ENCODE data around the gene MAPKAPK5. TPM values are rescaled to one million over a fixed set of nuclear protein-coding genes. Genes with fewer than 3 reads are reported as not detected.

Gene MAPKAPK5
- polyA plus RNA-seq, 3 donors: 25.3 to 58.2 (median 28.2) TPM

DNA sequence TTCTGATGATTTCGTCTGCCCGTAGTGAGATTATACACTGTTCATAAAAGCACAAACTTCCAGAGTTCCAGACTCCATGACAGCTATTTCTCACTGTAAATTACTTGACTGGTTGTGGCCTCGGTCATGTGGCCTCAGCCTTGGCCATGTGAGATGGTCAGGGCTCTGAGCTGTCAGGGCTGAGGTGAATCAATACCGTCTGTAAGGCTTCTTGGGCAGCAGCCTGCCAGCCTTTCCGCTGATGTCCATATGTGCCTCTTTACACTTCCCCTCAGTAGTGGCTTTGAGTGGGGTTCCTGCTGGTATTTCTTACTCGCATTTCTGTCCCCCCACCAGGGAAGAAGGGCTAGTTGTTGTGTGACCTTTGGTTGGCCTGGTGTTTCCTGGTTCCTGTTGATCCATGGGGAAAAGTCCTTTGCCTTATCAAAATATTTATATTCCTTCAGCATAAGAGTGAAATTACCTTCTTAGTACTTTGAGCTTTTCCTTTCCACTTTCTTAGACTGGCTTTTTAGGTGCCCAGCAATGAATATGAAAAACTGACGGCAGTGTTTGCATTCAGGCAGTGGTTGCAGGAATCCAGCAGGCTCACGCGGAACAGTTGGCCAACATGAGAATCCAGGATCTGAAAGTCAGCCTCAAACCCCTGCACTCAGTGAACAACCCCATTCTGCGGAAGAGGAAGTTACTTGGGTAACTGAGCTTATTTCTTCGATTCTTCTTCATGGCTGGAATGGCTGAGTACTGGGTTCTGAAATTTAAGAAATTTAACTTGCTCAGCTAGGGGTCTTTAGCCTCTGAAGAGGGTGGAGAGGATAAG, 46.1 kb downstream of the MAPKAPK5 start:
- Histone ChIP-seq H3K4me2 (replicated peaks; ENCODE audit: extremely low read depth, low read length, poor library complexity, severe bottlenecking) (peak overlapping the region; percentile 4), H3K4me1 (ENCODE audit: control insufficient read depth in 1 of 2, insufficient read depth in 2 of 2, low read length in 2 of 2) (peaks cover 24 to 26% of the 10 kb centered on the region in 2 donors), H3K27ac (ENCODE audit: low read depth in 1 of 2, low read length in 2 of 2) (peak overlapping the region; percentile 50 to 62), H3K36me3 (replicated peaks in 1 of 2; ENCODE audit: control insufficient read depth in 1 of 2, insufficient read depth in 2 of 2, low read length in 2 of 2) (peaks cover 63 to 80% of the 10 kb centered on the region in 2 donors), H3K9me3 (replicated peaks in 1 of 2; ENCODE audit: control insufficient read depth in 1 of 2, insufficient read depth in 1 of 2, low read length in 2 of 2) (no peaks in the 10 kb centered on the region), H4K20me1 (ENCODE audit: insufficient read depth, low read length) (no peaks in the 10 kb centered on the region), H2AFZ (ENCODE audit: insufficient read depth, low read depth, low read length, poor library complexity, severe bottlenecking) (no peak overlapping the region), H3K9ac (ENCODE audit: insufficient read depth, low read length, poor library complexity, severe bottlenecking) (no peak overlapping the region), H3K79me2 (ENCODE audit: insufficient read depth, low read length) (no peaks in the 10 kb centered on the region), H3K27me3 (ENCODE audit: control insufficient read depth in 2 of 2, insufficient read depth in 2 of 2, low read length in 2 of 2) (no peaks in the 10 kb centered on the region), H3K4me3 (replicated peaks in 1 of 3; ENCODE audit: low read depth in 2 of 3, low read length in 3 of 3) (peak overlapping the region in 1 of 3 experiments; percentile 11)
- TF ChIP-seq, protein P1, sequence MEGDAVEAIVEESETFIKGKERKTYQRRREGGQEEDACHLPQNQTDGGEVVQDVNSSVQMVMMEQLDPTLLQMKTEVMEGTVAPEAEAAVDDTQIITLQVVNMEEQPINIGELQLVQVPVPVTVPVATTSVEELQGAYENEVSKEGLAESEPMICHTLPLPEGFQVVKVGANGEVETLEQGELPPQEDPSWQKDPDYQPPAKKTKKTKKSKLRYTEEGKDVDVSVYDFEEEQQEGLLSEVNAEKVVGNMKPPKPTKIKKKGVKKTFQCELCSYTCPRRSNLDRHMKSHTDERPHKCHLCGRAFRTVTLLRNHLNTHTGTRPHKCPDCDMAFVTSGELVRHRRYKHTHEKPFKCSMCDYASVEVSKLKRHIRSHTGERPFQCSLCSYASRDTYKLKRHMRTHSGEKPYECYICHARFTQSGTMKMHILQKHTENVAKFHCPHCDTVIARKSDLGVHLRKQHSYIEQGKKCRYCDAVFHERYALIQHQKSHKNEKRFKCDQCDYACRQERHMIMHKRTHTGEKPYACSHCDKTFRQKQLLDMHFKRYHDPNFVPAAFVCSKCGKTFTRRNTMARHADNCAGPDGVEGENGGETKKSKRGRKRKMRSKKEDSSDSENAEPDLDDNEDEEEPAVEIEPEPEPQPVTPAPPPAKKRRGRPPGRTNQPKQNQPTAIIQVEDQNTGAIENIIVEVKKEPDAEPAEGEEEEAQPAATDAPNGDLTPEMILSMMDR (IDR thresholded peaks at IDR 0.05): no peak
- Mint-ChIP-seq H3K9me3 (no peaks in the 10 kb centered on the region), H3K36me3 (peaks cover 80 to 90% of the 10 kb centered on the region in 2 donors), H3K4me1 (peaks cover 26% of the 10 kb centered on the region), H3K27me3 (ENCODE audit: low read depth in 3 of 3) (peaks cover 0 to 2% (median 0%) of the 10 kb centered on the region in 3 donors), H3K4me3 (peak overlapping the region; percentile 34 to 56), H3K27ac (peak overlapping the region; percentile 71 to 92 (median 87))
- intact Hi-C loops (cut with micrococcal nuclease): no loop called here
- DNase-seq: peak; percentile 28 to 41 (median 29)
- 0% methylated on average over 2 of the region's 11 CpGs for WGBS (ENCODE audit: insufficient coverage)

DNA sequence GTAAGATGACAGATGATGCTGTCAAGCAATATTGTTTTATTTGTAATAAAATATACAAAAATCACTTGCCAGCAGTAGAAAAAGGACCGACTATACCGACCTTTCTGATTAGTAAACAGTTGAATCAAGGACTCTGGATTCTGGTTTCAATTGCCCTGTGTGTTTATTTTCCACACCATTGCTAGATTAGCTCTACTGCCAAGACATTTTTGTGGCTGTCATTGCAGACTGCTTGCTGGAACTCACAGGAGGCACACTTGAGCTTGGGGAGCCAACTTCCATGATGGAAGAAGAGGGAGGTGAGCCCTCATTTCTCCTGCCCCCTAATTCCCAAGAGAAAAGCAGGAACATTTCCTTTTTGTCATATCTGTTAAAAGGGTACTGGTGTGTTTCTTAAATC, 51.3 kb downstream of the MAPKAPK5 start:
- Mint-ChIP-seq H3K36me3 (peaks cover 70 to 85% of the 10 kb centered on the region in 2 donors), H3K27me3 (ENCODE audit: low read depth in 3 of 3) (peaks cover 0 to 3% (median 0%) of the 10 kb centered on the region in 3 donors), H3K4me1 (peaks cover 6% of the 10 kb centered on the region), H3K27ac (no peak overlapping the region), H3K4me3 (no peak overlapping the region), H3K9me3 (no peaks in the 10 kb centered on the region)
- H2AFZ ChIP-seq (ENCODE audit: insufficient read depth, low read depth, low read length, poor library complexity, severe bottlenecking): no peak overlapping the region
- H3K27ac ChIP-seq (ENCODE audit: low read depth in 1 of 2, low read length in 2 of 2): no peak overlapping the region
- no peaks in the 10 kb centered on the region for H3K9me3 ChIP-seq (replicated peaks in 1 of 2; ENCODE audit: control insufficient read depth in 1 of 2, insufficient read depth in 1 of 2, low read length in 2 of 2)
- peaks cover 52 to 93% of the 10 kb centered on the region in 2 donors for H3K36me3 ChIP-seq (replicated peaks in 1 of 2; ENCODE audit: control insufficient read depth in 1 of 2, insufficient read depth in 2 of 2, low read length in 2 of 2)
- H3K4me2 ChIP-seq (replicated peaks; ENCODE audit: extremely low read depth, low read length, poor library complexity, severe bottlenecking): no peak overlapping the region
- H3K27me3 ChIP-seq (ENCODE audit: control insufficient read depth in 2 of 2, insufficient read depth in 2 of 2, low read length in 2 of 2): no peaks in the 10 kb centered on the region
- H4K20me1 ChIP-seq (ENCODE audit: insufficient read depth, low read length): no peaks in the 10 kb centered on the region
- H3K4me1 ChIP-seq (ENCODE audit: control insufficient read depth in 1 of 2, insufficient read depth in 2 of 2, low read length in 2 of 2): peaks cover 5 to 6% of the 10 kb centered on the region in 2 donors
- no CpG with 5 or more reads among the region's 2 CpGs for WGBS (ENCODE audit: insufficient coverage)
- intact Hi-C loops (cut with micrococcal nuclease): no loop called here
- no peaks in the 10 kb centered on the region for H3K79me2 ChIP-seq (ENCODE audit: insufficient read depth, low read length)
- DNase-seq: no peak
- H3K9ac ChIP-seq (ENCODE audit: insufficient read depth, low read length, poor library complexity, severe bottlenecking): no peak overlapping the region
- TF ChIP-seq, protein P1 (IDR thresholded peaks at IDR 0.05): no peak
- H3K4me3 ChIP-seq (replicated peaks in 1 of 3; ENCODE audit: low read depth in 2 of 3, low read length in 3 of 3): no peak overlapping the region
